A549 (cell line): ENCODE results near the gene COX14. TPM values are rescaled to one million over a fixed set of nuclear protein-coding genes. Genes with fewer than 3 reads are reported as not detected.

Source experiments
- ATAC-seq, 2 experiments: fragments of 200-7000 bp in 1 of 2; fragments of >200 bp in 1 of 2; cut with Nextera tagmentation in 1 of 2; cut with Tn5 transposase in 1 of 2; 3 replicates each; pipeline versions ENCODE4 v1.8.0 to v1.9.1; 2018 to 2020; ENCODE audit warnings: mild to moderate bottlenecking in 1 of 2, moderate library complexity in 1 of 2
- CTCF ChIA-PET: fragments of 300-600 bp; sonication (Branson Sonifier 250); formaldehyde crosslinking; extraction: SDS; loops from one replicate; lab custom pipeline; 2021; ENCODE audit warnings: antibody characterized with exemption, inconsistent platforms; lab: Yijun Ruan, JAX
- POLR2A ChIA-PET: fragments of 350-600 bp; formaldehyde crosslinking; extraction: SDS; loops from one replicate; lab custom pipeline; 2021; ENCODE audit warnings: antibody characterized with exemption, inconsistent platforms; lab: Yijun Ruan, JAX
- DNase-seq, 2 experiments: peaks; one replicate each; pipeline versions ENCODE4 v3.0.0 to v3.0.0-alpha.2; 2011 to 2016; ENCODE audit warnings: low read depth in 1 of 2, low spot score in 1 of 2
- FAIRE-seq: peaks from 2 replicates; lab custom pipeline; 2011; peaks lifted over from hg19 to GRCh38; lab: Jason Lieb, UNC
- H3K27ac ChIP-seq, 2 experiments: fragments of >200 bp; sonication (Bioruptor Twin); formaldehyde crosslinking; 3 replicates each; pipeline ENCODE4 v1.5.1; 2016 to 2017
- H3K4me1 ChIP-seq: fragments of >200 bp; sonication (Bioruptor Twin); formaldehyde crosslinking; 3 replicates; pipeline ENCODE4 v1.6.1; 2016
- H3K4me2 ChIP-seq: fragments of >200 bp; sonication (Bioruptor Twin); formaldehyde crosslinking; 3 replicates; pipeline ENCODE4 v1.6.1; 2016
- H3K4me3 ChIP-seq: fragments of >200 bp; sonication (Bioruptor Twin); formaldehyde crosslinking; 3 replicates; pipeline ENCODE4 v1.5.1; 2016
- H3K9me3 ChIP-seq: fragments of >200 bp; sonication (Bioruptor Twin); formaldehyde crosslinking; 3 replicates; pipeline ENCODE4 v1.6.1; 2016
- ATOH8 ChIP-seq: fragments of 250-450 bp; sonication (Bioruptor Pico); IDR thresholded peaks from 2 replicates; pipeline ENCODE4 v1.5.0; 2020; ENCODE audit warnings: low read depth, mild to moderate bottlenecking, moderate library complexity
- BCL3 ChIP-seq: fragments of >200 bp; sonication (Bioruptor Twin); formaldehyde crosslinking; IDR thresholded peaks from 3 replicates; pipeline ENCODE4 v1.6.1; 2016
- CHD2 ChIP-seq: fragments of 150-350 bp; IDR thresholded peaks from 2 replicates; pipeline ENCODE4 v1.6.1; 2014; ENCODE audit warnings: low read length; ENCODE audit not compliant: partially characterized antibody
- CHD4 ChIP-seq: fragments of 200-600 bp; sonication (generic); IDR thresholded peaks from 2 replicates; pipeline ENCODE4 v1.6.1; 2016; ENCODE audit warnings: antibody characterized with exemption, mild to moderate bottlenecking, borderline replicate concordance
- CTCF ChIP-seq: fragments of >200 bp; sonication (Bioruptor Twin); formaldehyde crosslinking; IDR thresholded peaks from 3 replicates; pipeline ENCODE4 v1.5.1; 2016
- ELK1 ChIP-seq: fragments of 150-350 bp; IDR thresholded peaks from 2 replicates; pipeline ENCODE4 v1.6.1; 2014; ENCODE audit warnings: low read depth, mild to moderate bottlenecking, low read length
- FOSB ChIP-seq: fragments of 250-450 bp; sonication (Bioruptor Pico); IDR thresholded peaks from 2 replicates; pipeline ENCODE4 v1.5.0; 2020; ENCODE audit warnings: mild to moderate bottlenecking, moderate library complexity
- HES2 ChIP-seq: fragments of >200 bp; sonication (Bioruptor Twin); formaldehyde crosslinking; IDR thresholded peaks from 2 replicates; pipeline ENCODE4 v1.6.1; 2016
- HMGXB4 ChIP-seq: fragments of 250-450 bp; sonication (Bioruptor Pico); IDR thresholded peaks from 2 replicates; pipeline ENCODE4 v1.5.0; 2021; ENCODE audit warnings: mild to moderate bottlenecking, moderate library complexity, borderline replicate concordance
- HOXA7 ChIP-seq: fragments of 250-450 bp; sonication (Bioruptor Pico); IDR thresholded peaks from 2 replicates; pipeline ENCODE4 v1.5.0; 2020; ENCODE audit warnings: mild to moderate bottlenecking, moderate library complexity
- JUNB ChIP-seq: fragments of >200 bp; sonication (Bioruptor Twin); formaldehyde crosslinking; IDR thresholded peaks from 2 replicates; pipeline ENCODE4 v1.6.1; 2016
- KDM5A ChIP-seq: fragments of 200-600 bp; sonication (generic); IDR thresholded peaks from 2 replicates; pipeline ENCODE4 v1.6.1; 2016; ENCODE audit warnings: antibody characterized with exemption, mild to moderate bottlenecking
- MAFK ChIP-seq: fragments of 450-650 bp; IDR thresholded peaks from 2 replicates; pipeline ENCODE4 v1.6.1; 2014; ENCODE audit not compliant: partially characterized antibody
- PHF8 ChIP-seq: fragments of 200-600 bp; sonication (generic); IDR thresholded peaks from 2 replicates; pipeline ENCODE4 v1.6.1; 2016; ENCODE audit warnings: low read depth, mild to moderate bottlenecking, antibody characterized with exemption, moderate library complexity, borderline replicate concordance
- RAD21 ChIP-seq, 2 experiments: fragments of >200 bp in 1 of 2; sonication (Bioruptor Twin) in 1 of 2; formaldehyde crosslinking in 1 of 2; IDR thresholded peaks in 1 of 2; conservative IDR thresholded peaks in 1 of 2; 2 replicates in 1 of 2; 3 replicates in 1 of 2; pipeline ENCODE4 v1.6.1; 2012 to 2018; ENCODE audit warnings: inconsistent platforms in 1 of 2
- SMC3 ChIP-seq: fragments of >200 bp; sonication (Bioruptor Twin); formaldehyde crosslinking; IDR thresholded peaks from 3 replicates; pipeline ENCODE4 v1.6.1; 2018; ENCODE audit warnings: inconsistent platforms
- SREBF2 ChIP-seq: fragments of 450-650 bp; IDR thresholded peaks from 2 replicates; pipeline ENCODE4 v1.6.1; 2014; ENCODE audit warnings: mild to moderate bottlenecking, moderate library complexity
- TP53 ChIP-seq: fragments of 250-450 bp; sonication (Bioruptor Pico); IDR thresholded peaks from 2 replicates; pipeline ENCODE4 v1.5.0; 2021; ENCODE audit warnings: mild to moderate bottlenecking, moderate library complexity
- USF2 ChIP-seq: fragments of 450-650 bp; IDR thresholded peaks from 2 replicates; pipeline ENCODE4 v1.6.1; 2014; ENCODE audit warnings: antibody characterized with exemption
- ZC3H11A ChIP-seq: fragments of 450-650 bp; IDR thresholded peaks from 2 replicates; pipeline ENCODE4 v1.6.1; 2014; ENCODE audit warnings: antibody characterized with exemption, mild to moderate bottlenecking
- ZFP36 ChIP-seq: fragments of 450-650 bp; IDR thresholded peaks from 2 replicates; pipeline ENCODE4 v1.6.1; 2014; ENCODE audit warnings: borderline replicate concordance; ENCODE audit not compliant: partially characterized antibody
- WGBS: methylation state at CpG from one replicate; pipeline ENCODE4 v1.1.6; 2017; ENCODE audit errors: missing lambda C conversion rate; 5-methylcytosine and 5-hydroxymethylcytosine counted together
- polyA plus RNA-seq, 4 experiments: library from polyadenylated mRNA; depleted of rRNA in 3 of 4; stranded (reverse); fragments of >200 nt; fragmentation: RNase III in 1 of 4; extraction: RNeasy Plus Mini Kit Qiagen cat#74134 plus additional on column Dnase treatment in 1 of 4; gene quantifications; 2 replicates in 3 of 4; 3 replicates in 1 of 4; pipeline ENCODE4 v1.2.3, GENCODE V29; 2011 to 2017

Gene COX14
- polyA plus RNA-seq, 2 of the 4 experiments (the other 2 are of a cell fraction), result 93.3 to 134 TPM

GRCh38 chr12:50087151-50087550 lies 24.9 kb upstream of the COX14 start:
- Histone ChIP-seq H3K4me1 (peaks cover 29% of the 10 kb centered on the region), H3K27ac (no peak overlapping the region), H3K9me3 (no peaks in the 10 kb centered on the region), H3K4me3 (no peak overlapping the region), H3K4me2 (no peak overlapping the region)
- ChIA-PET CTCF (interaction anchor here (0.6 to 33.6 kb wide), 13 partner anchors 9 to 281 kb away, joined by 3 to 708 read pairs (median 7); partner anchors contain the start of genes AQP5, AQP6, COX14 and GPD1), POLR2A (interaction anchor here (0.6 to 2.1 kb wide), 3 partner anchors 24 to 80 kb away, joined by 3 to 7 read pairs (median 4); partner anchors contain the start of genes CERS5 and COX14)
- no peak for FAIRE-seq
- TF ChIP-seq MAFK, result peak; percentile 76
- no peak for TF ChIP-seq ELK1
- no peak for TF ChIP-seq SREBF2
- no peak for TF ChIP-seq FOSB
- no peak for TF ChIP-seq HOXA7
- no peak for TF ChIP-seq RAD21 (conservative IDR thresholded peaks at IDR 0.05 in 1 of 2, IDR thresholded peaks at IDR 0.05 in 1 of 2)
- WGBS, result 81% methylated on average over 9 of the region's 9 CpGs
- no peak for ATAC-seq
- DNase-seq, result no peak

- TF ChIP-seq PHF8, result no peak
- TF ChIP-seq CHD4, result no peak
- no peak for TF ChIP-seq TP53
- no peak for TF ChIP-seq KDM5A
- TF ChIP-seq CHD2, result no peak
- TF ChIP-seq HES2, result no peak
- TF ChIP-seq ELK1, result no peak
- TF ChIP-seq ATOH8, result no peak
- no peak for TF ChIP-seq ZC3H11A
- TF ChIP-seq USF2, result no peak
- TF ChIP-seq JUNB, result no peak
- POLR2A ChIA-PET, result interaction anchor here (0.6 to 2.1 kb wide), 3 partner anchors 23 to 79 kb away, joined by 3 to 7 read pairs (median 4); partner anchors contain the start of genes CERS5 and COX14
- Histone ChIP-seq H3K27ac (no peak overlapping the region), H3K4me3 (no peak overlapping the region), H3K9me3 (no peaks in the 10 kb centered on the region), H3K4me1 (peaks cover 20% of the 10 kb centered on the region), H3K4me2 (no peak overlapping the region)
- no peak for FAIRE-seq
- no peak for DNase-seq
- CTCF ChIA-PET, result interaction anchor here (0.6 to 33.6 kb wide), 16 partner anchors 10 to 340 kb away, joined by 3 to 708 read pairs (median 5); partner anchors contain the start of genes AQP5, AQP6, COX14 and GPD1
- no peak for ATAC-seq
- 48% methylated on average over 3 of the region's 3 CpGs for WGBS
Observed at GRCh38 chr12:50087995-50088394, 24.0 kb upstream of the COX14 start.

GRCh38 chr12:50088577-50089335 lies 23.3 kb upstream of the COX14 start:
- ATAC-seq, result peak; percentile 55 to 57; a peak in 5 of 6 replicates
- no peak overlapping the region for H3K4me2 ChIP-seq
- H3K4me1 ChIP-seq, result peaks cover 13% of the 10 kb centered on the region
- no peaks in the 10 kb centered on the region for H3K9me3 ChIP-seq
- 3% methylated on average over 3 of the region's 3 CpGs for WGBS
- POLR2A ChIA-PET, result interaction anchor here (1.6 to 2.1 kb wide), 2 partner anchors 22 to 79 kb away, joined by 4 to 7 read pairs; partner anchors contain the start of genes CERS5 and COX14
- FAIRE-seq, result no peak
- DNase-seq, result peak; percentile 78 to 80
- H3K27ac ChIP-seq, result no peak overlapping the region
- no peak overlapping the region for H3K4me3 ChIP-seq
- CTCF ChIA-PET, result interaction anchor here (0.6 to 33.6 kb wide), 24 partner anchors 11 to 701 kb away, joined by 3 to 708 read pairs (median 4); partner anchors contain the start of genes AQP5, AQP6, COX14 and GPD1
- TF ChIP-seq SMC3 (peak; percentile 53; the same call in 1 of the 3 replicates), BCL3 (no peak), RAD21 (conservative IDR thresholded peaks at IDR 0.05 in 1 of 2, IDR thresholded peaks at IDR 0.05 in 1 of 2) (peak; percentile 63 to 72), CTCF (peak; percentile 83), ZFP36 (no peak), HMGXB4 (CRISPR knock-in tag) (no peak)
